Activated CD4-positive, CD25-positive, alpha-beta regulatory T cell treated with anti-CD3 and anti-CD28 coated beads, Interleukin-2, amount 50 U/mL, for 72 hours (primary cell): ENCODE data around the gene PDHX.
"Not testable (repeated sequence)": the region's sequence is repeated elsewhere in the genome, so short reads cannot be mapped to it uniquely, and the experiment has no call there.

Source experiments
- DNase-seq: peaks from one replicate; pipeline ENCODE4 v3.0.0; 2021

Gene PDHX

GRCh38 chr11:34997952-34998528 is 81.6 kb downstream of the PDHX start:
- no peak for DNase-seq

- DNase-seq = no peak
Measured at GRCh38 chr11:34999453-34999852, 83.0 kb downstream of the PDHX start.

GRCh38 chr11:35003186-35003585 is 86.8 kb downstream of the PDHX start:
- DNase-seq = no peak

- no peak for DNase-seq
Measured at GRCh38 chr11:35003658-35004057, 87.2 kb downstream of the PDHX start.

GRCh38 chr11:35005141-35005780 is 88.8 kb downstream of the PDHX start:
- no peak for DNase-seq

GRCh38 chr11:35006389-35007128 is 90.1 kb downstream of the PDHX start:
- no peak for DNase-seq

GRCh38 chr11:35007277-35007676 is 90.9 kb downstream of the PDHX start:
- no peak for DNase-seq

- no peak for DNase-seq
Measured at GRCh38 chr11:35009191-35009943, 92.9 kb downstream of the PDHX start.

- no peak for DNase-seq
Measured at GRCh38 chr11:35009944-35010342, 93.5 kb downstream of the PDHX start.

- DNase-seq = no peak
Measured at GRCh38 chr11:35010654-35011053, 94.2 kb downstream of the PDHX start.

GRCh38 chr11:35011389-35011788 is 95.0 kb downstream of the PDHX start:
- DNase-seq = no peak

GRCh38 chr11:35011944-35012343 is 95.5 kb downstream of the PDHX start:
- DNase-seq = no peak

GRCh38 chr11:35012467-35013191 is 96.2 kb downstream of the PDHX start:
- DNase-seq = no peak

GRCh38 chr11:35013514-35014233 is 97.3 kb downstream of the PDHX start:
- DNase-seq = no peak

GRCh38 chr11:35014346-35014745 is 97.9 kb downstream of the PDHX start:
- no peak for DNase-seq

GRCh38 chr11:35015621-35016387 is 99.4 kb downstream of the PDHX start:
- no peak for DNase-seq

- DNase-seq = no peak
Measured at GRCh38 chr11:35016916-35017315, 100.5 kb downstream of the PDHX start.

GRCh38 chr11:35017528-35018342 is 101.3 kb downstream of the PDHX start:
- DNase-seq = no peak

GRCh38 chr11:35021589-35021988 is 105.2 kb downstream of the PDHX start:
- DNase-seq = no peak

- DNase-seq = not testable (repeated sequence)
Measured at GRCh38 chr11:35023940-35024339, 107.5 kb downstream of the PDHX start.
